ENCODE results near the gene STK33.

- TF ChIP-seq CTCF (IDR thresholded peaks at IDR 0.05): no peak
- no peak for TF ChIP-seq POLR2A (IDR thresholded peaks at IDR 0.05)
Observed at GRCh38 chr11:8373519-8374432, 220.3 kb downstream of the STK33 start.
